ENCODE data around the gene RNF103. TPM values are rescaled to one million over a fixed set of nuclear protein-coding genes. Genes with fewer than 3 reads are reported as not detected.

The RNF103 gene, protein sequence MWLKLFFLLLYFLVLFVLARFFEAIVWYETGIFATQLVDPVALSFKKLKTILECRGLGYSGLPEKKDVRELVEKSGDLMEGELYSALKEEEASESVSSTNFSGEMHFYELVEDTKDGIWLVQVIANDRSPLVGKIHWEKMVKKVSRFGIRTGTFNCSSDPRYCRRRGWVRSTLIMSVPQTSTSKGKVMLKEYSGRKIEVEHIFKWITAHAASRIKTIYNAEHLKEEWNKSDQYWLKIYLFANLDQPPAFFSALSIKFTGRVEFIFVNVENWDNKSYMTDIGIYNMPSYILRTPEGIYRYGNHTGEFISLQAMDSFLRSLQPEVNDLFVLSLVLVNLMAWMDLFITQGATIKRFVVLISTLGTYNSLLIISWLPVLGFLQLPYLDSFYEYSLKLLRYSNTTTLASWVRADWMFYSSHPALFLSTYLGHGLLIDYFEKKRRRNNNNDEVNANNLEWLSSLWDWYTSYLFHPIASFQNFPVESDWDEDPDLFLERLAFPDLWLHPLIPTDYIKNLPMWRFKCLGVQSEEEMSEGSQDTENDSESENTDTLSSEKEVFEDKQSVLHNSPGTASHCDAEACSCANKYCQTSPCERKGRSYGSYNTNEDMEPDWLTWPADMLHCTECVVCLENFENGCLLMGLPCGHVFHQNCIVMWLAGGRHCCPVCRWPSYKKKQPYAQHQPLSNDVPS
- total RNA-seq: 10 to 100 TPM; 18.5 to 38.2 TPM
- 10 to 100 TPM; 15.4 to 20.4 TPM for polyA plus RNA-seq

DNA sequence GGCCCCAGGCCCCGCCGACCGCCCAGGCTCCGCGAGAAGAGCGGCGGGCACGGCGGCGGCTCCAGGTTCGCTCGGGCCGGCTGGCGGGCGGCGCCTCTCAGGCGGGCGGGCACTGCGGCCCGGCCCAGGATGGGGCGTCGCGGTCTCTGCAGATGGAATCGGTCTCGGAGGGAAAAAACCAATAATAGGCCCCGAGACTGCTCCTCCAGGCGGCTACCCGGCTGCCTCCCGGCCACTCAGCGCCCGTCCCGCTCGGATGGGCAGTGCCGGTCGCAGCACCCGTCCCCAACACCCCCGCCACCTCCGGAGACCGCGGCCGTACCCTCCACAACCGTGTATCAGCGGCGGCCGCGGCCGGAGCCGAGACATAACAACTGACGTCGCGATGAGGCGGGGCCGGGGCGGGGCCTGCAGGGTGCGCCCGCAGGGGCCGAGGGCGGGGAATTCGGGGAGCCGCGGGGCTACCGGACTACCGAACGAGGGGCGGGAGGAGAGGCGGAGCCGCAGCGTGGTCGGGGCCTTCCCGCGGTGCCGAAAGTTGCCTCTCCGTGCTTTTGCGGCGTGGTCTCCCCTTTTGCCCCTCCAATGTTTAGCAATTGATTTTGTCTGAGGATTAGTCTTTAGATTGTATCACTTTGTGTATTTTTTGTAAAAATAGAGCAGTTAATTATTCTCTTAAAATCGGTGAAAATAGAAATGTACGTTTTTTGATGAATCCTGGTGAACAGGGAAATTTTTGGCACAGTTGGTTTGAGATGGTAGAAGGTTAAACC, at the start of gene RNF103:
Gene RNF103, minus strand, starts transcription at position 372 of the 773 bp plus-strand sequence. CDS start 979 bp downstream, outside the sequence.
- under 1% methylated on average over 77 of the region's 77 CpGs for WGBS
- H3K4me3 ChIP-seq (ENCODE audit: low read depth in 1 of 3, low read length in 3 of 3): peak within 1 kb of the TSS; percentile 64 to 96 (median 95)
- no peaks in the 10 kb centered on the region for H3K9me3 ChIP-seq (ENCODE audit: control insufficient read depth in 4 of 4, low read length in 3 of 4)
- peaks cover 0 to 10% (median 5%) of the 10 kb centered on the region in 4 donors for H3K36me3 ChIP-seq (ENCODE audit: control insufficient read depth in 4 of 4, insufficient read depth in 3 of 4, low read depth in 1 of 4, low read length in 3 of 4)
- peak; percentile 98 for DNase-seq (ENCODE audit: low spot score)
- H3K27ac ChIP-seq (ENCODE audit: low read depth in 1 of 2, low read length in 2 of 2): peak within 1 kb of the TSS; percentile 97 to 98
- peak within 1 kb of the TSS; percentile 89 to 97 for H3K9ac ChIP-seq (ENCODE audit: low read depth in 1 of 2, low read length in 2 of 2)
- TF ChIP-seq FOXA1 (IDR thresholded peaks at IDR 0.05) (peak; percentile 35), EGR1 (IDR thresholded peaks at IDR 0.05; ENCODE audit: low read depth in 2 of 2) (peak in 1 of 2 donors; percentile 67), SP1 (IDR thresholded peaks at IDR 0.05) (peak; percentile 55), RAD21 (IDR thresholded peaks at IDR 0.05) (peak in 1 of 2 donors; percentile 56), FOXA2 (IDR thresholded peaks at IDR 0.05) (no peak), HNF4A (conservative IDR thresholded peaks at IDR 0.05) (peak in 1 of 2 donors; percentile 12), TAF1 (conservative IDR thresholded peaks at IDR 0.05) (peak; percentile 76), NR2F2 (IDR thresholded peaks at IDR 0.05) (no peak), RXRA (IDR thresholded peaks at IDR 0.05) (peak in 1 of 2 donors; percentile 9), GABPA (IDR thresholded peaks at IDR 0.05 in 1 of 2, conservative IDR thresholded peaks at IDR 0.05 in 1 of 2) (no peak), MAX (IDR thresholded peaks at IDR 0.05) (peak; percentile 52)
- TF ChIP-seq, protein P1, sequence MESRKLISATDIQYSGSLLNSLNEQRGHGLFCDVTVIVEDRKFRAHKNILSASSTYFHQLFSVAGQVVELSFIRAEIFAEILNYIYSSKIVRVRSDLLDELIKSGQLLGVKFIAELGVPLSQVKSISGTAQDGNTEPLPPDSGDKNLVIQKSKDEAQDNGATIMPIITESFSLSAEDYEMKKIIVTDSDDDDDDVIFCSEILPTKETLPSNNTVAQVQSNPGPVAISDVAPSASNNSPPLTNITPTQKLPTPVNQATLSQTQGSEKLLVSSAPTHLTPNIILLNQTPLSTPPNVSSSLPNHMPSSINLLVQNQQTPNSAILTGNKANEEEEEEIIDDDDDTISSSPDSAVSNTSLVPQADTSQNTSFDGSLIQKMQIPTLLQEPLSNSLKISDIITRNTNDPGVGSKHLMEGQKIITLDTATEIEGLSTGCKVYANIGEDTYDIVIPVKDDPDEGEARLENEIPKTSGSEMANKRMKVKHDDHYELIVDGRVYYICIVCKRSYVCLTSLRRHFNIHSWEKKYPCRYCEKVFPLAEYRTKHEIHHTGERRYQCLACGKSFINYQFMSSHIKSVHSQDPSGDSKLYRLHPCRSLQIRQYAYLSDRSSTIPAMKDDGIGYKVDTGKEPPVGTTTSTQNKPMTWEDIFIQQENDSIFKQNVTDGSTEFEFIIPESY (IDR thresholded peaks at IDR 0.05): no peak
- TF ChIP-seq, protein P2, sequence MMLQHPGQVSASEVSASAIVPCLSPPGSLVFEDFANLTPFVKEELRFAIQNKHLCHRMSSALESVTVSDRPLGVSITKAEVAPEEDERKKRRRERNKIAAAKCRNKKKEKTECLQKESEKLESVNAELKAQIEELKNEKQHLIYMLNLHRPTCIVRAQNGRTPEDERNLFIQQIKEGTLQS (IDR thresholded peaks at IDR 0.05): no peak
- TF ChIP-seq, protein P3, sequence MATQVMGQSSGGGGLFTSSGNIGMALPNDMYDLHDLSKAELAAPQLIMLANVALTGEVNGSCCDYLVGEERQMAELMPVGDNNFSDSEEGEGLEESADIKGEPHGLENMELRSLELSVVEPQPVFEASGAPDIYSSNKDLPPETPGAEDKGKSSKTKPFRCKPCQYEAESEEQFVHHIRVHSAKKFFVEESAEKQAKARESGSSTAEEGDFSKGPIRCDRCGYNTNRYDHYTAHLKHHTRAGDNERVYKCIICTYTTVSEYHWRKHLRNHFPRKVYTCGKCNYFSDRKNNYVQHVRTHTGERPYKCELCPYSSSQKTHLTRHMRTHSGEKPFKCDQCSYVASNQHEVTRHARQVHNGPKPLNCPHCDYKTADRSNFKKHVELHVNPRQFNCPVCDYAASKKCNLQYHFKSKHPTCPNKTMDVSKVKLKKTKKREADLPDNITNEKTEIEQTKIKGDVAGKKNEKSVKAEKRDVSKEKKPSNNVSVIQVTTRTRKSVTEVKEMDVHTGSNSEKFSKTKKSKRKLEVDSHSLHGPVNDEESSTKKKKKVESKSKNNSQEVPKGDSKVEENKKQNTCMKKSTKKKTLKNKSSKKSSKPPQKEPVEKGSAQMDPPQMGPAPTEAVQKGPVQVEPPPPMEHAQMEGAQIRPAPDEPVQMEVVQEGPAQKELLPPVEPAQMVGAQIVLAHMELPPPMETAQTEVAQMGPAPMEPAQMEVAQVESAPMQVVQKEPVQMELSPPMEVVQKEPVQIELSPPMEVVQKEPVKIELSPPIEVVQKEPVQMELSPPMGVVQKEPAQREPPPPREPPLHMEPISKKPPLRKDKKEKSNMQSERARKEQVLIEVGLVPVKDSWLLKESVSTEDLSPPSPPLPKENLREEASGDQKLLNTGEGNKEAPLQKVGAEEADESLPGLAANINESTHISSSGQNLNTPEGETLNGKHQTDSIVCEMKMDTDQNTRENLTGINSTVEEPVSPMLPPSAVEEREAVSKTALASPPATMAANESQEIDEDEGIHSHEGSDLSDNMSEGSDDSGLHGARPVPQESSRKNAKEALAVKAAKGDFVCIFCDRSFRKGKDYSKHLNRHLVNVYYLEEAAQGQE (IDR thresholded peaks at IDR 0.05): peak; percentile 93
- H3K27me3 ChIP-seq (ENCODE audit: control insufficient read depth in 4 of 4, insufficient read depth in 4 of 4, low read length in 3 of 4): no peaks in the 10 kb centered on the region
- H3K4me1 ChIP-seq (ENCODE audit: control insufficient read depth in 4 of 4, insufficient read depth in 4 of 4, low read length in 3 of 4): peaks cover 3 to 34% (median 8%) of the 10 kb centered on the region in 4 donors

Measured in liver (tissue), 9 donors.